A673 (cell line): ENCODE results near the gene MAGEE2. TPM values are rescaled to one million over a fixed set of nuclear protein-coding genes. Genes with fewer than 3 reads are reported as not detected.
"Not testable (repeated sequence)": the region's sequence is repeated elsewhere in the genome, so short reads cannot be mapped to it uniquely, and the experiment has no call there.

Source experiments
- Bru-seq: library from RNA; stranded (reverse); fragments of 400-500 nt; gene quantifications from one replicate; lab custom pipeline; 2021; lab: Mats Ljungman, UMichigan
- BruChase-seq, 2 experiments: library from RNA; stranded (reverse); fragments of 400-500 nt; gene quantifications; one replicate each; lab custom pipeline; 2021; lab: Mats Ljungman, UMichigan
- BruUV-seq: library from RNA; stranded (reverse); fragments of 400-500 nt; replicated peaks from 2 replicates; lab custom pipeline; 2021; lab: Mats Ljungman, UMichigan
- CTCF ChIA-PET: fragments of 300-600 bp; sonication (Branson Sonifier 250); formaldehyde crosslinking; loops from one replicate; lab custom pipeline; 2022; ENCODE audit warnings: antibody characterized with exemption; lab: Charles Lee
- POLR2A ChIA-PET: fragments of 300-600 bp; sonication (Branson Sonifier 250); formaldehyde crosslinking; loops from one replicate; lab custom pipeline; 2022; ENCODE audit warnings: antibody characterized with exemption; ENCODE audit not compliant: low non-redundant PET; lab: Charles Lee
- DNase-seq: peaks from one replicate; pipeline ENCODE4 v3.0.0-alpha.2; 2015; ENCODE audit warnings: low spot score
- H3K27ac ChIP-seq: fragments of 200-600 bp; sonication (generic); 2 replicates; pipeline ENCODE4 v1.5.1; 2016; ENCODE audit warnings: mixed run types, low read depth, mild to moderate bottlenecking, mixed read lengths, antibody characterized with exemption, low read length; ENCODE audit not compliant: poor library complexity, severe bottlenecking
- H3K27me3 ChIP-seq: fragments of 200-600 bp; sonication (generic); replicated peaks from 2 replicates; pipeline ENCODE4 v1.6.1; 2017; ENCODE audit warnings: mixed run types, low read depth, mild to moderate bottlenecking, mixed read lengths, antibody characterized with exemption, low read length; ENCODE audit not compliant: insufficient read depth, poor library complexity
- H3K36me3 ChIP-seq: fragments of 200-600 bp; sonication (generic); 2 replicates; pipeline ENCODE4 v1.6.1; 2016; ENCODE audit warnings: mixed run types, mild to moderate bottlenecking, mixed read lengths, antibody characterized with exemption, low read length; ENCODE audit not compliant: insufficient read depth, poor library complexity, severe bottlenecking
- H3K4me1 ChIP-seq: fragments of 200-600 bp; sonication (generic); 2 replicates; pipeline ENCODE4 v1.6.1; 2017; ENCODE audit warnings: mixed run types, mild to moderate bottlenecking, mixed read lengths, antibody characterized with exemption, low read length; ENCODE audit not compliant: insufficient read depth, poor library complexity, severe bottlenecking
- H3K4me3 ChIP-seq: fragments of 200-600 bp; sonication (generic); 2 replicates; pipeline ENCODE4 v1.5.1; 2016; ENCODE audit warnings: low read depth, mixed run types, mild to moderate bottlenecking, mixed read lengths, low read length; ENCODE audit not compliant: poor library complexity, severe bottlenecking
- H3K9me3 ChIP-seq: fragments of 200-600 bp; sonication (generic); 2 replicates; pipeline ENCODE4 v1.6.1; 2016; ENCODE audit warnings: mixed run types, low read depth, mild to moderate bottlenecking, mixed read lengths, antibody characterized with exemption, low read length; ENCODE audit not compliant: poor library complexity, severe bottlenecking
- EZH2 ChIP-seq: fragments of 200-600 bp; sonication (generic); IDR thresholded peaks from 2 replicates; pipeline ENCODE4 v1.6.1; 2017; ENCODE audit warnings: borderline replicate concordance, low read depth, mild to moderate bottlenecking, mixed read lengths, antibody characterized with exemption, low read length; ENCODE audit not compliant: poor library complexity, severe bottlenecking
- intact Hi-C: fragments of 100-400 bp; cut with micrococcal nuclease; formaldehyde crosslinking; loops from one replicate; pipeline ENCODE4 v1.10.0; 2022; ENCODE audit not compliant: unreplicated experiment
- long read RNA-seq: library from polyadenylated mRNA; stranded (forward); transcript quantifications from one replicate; pipeline ENCODE4 v2.0.0, GENCODE V29; 2022
- total RNA-seq: library from RNA; stranded (reverse); gene quantifications from 2 replicates; pipeline ENCODE4 v1.2.3, GENCODE V29; 2021
- TF ChIP-seq, protein P1 (sequence below): fragments of 300-800, 200-600 bp; sonication (generic); conservative IDR thresholded peaks from 2 replicates; pipeline ENCODE4 v1.5.1; 2017; ENCODE audit warnings: low read depth, mild to moderate bottlenecking, antibody characterized with exemption, low read length, moderate library complexity, mixed read lengths

MAGEE2 gene, protein sequence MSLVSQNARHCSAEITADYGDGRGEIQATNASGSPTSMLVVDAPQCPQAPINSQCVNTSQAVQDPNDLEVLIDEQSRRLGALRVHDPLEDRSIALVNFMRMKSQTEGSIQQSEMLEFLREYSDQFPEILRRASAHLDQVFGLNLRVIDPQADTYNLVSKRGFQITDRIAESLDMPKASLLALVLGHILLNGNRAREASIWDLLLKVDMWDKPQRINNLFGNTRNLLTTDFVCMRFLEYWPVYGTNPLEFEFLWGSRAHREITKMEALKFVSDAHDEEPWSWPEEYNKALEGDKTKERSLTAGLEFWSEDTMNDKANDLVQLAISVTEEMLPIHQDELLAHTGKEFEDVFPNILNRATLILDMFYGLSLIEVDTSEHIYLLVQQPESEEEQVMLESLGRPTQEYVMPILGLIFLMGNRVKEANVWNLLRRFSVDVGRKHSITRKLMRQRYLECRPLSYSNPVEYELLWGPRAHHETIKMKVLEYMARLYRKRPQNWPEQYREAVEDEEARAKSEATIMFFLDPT
- not detected in 2 replicates for total RNA-seq
- not detected for Bru-seq, nascent RNA
- BruChase-seq, experiment 1, labeled RNA remaining after a 2-hour chase: not detected
- BruChase-seq, experiment 2, labeled RNA remaining after a 6-hour chase: not detected
- long read RNA-seq: 0 reads

DNA sequence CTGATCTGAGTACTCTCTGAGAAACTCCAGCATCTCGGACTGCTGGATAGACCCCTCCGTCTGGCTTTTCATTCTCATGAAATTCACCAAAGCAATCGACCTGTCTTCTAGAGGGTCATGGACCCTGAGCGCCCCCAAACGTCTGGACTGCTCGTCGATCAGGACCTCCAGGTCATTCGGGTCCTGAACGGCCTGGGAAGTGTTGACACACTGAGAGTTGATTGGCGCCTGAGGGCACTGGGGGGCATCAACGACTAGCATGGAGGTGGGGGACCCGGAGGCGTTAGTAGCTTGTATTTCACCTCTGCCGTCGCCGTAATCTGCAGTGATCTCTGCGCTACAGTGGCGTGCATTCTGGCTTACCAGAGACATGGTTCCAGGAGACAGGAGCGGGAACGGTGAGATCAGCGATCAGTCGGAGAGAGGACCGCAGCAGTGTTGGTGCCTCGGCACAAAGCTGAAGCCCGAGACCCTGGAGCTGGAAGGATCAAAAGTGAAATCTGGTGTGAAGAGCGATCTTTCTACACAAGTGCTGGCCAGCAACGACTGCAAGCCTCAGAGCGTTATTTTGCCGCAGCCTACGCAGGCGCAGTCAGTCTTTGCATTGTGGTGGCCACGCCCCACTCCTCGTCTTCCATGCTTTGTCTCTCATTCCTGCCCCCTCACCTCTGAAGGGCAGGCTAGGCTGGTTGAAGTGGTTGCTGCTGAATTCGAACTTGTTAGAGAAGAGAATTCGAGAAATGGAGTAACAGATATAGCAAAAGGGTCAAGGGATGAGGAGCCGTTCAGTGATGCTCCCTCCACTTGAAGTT, at the start of gene MAGEE2:
MAGEE2 (minus strand) TSS at position 575 of the 812 bp plus-strand sequence; CDS start at position 372, 203 bp downstream.
- TF ChIP-seq, protein P1, sequence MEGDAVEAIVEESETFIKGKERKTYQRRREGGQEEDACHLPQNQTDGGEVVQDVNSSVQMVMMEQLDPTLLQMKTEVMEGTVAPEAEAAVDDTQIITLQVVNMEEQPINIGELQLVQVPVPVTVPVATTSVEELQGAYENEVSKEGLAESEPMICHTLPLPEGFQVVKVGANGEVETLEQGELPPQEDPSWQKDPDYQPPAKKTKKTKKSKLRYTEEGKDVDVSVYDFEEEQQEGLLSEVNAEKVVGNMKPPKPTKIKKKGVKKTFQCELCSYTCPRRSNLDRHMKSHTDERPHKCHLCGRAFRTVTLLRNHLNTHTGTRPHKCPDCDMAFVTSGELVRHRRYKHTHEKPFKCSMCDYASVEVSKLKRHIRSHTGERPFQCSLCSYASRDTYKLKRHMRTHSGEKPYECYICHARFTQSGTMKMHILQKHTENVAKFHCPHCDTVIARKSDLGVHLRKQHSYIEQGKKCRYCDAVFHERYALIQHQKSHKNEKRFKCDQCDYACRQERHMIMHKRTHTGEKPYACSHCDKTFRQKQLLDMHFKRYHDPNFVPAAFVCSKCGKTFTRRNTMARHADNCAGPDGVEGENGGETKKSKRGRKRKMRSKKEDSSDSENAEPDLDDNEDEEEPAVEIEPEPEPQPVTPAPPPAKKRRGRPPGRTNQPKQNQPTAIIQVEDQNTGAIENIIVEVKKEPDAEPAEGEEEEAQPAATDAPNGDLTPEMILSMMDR: no peak
- no peak for TF ChIP-seq EZH2

DNA sequence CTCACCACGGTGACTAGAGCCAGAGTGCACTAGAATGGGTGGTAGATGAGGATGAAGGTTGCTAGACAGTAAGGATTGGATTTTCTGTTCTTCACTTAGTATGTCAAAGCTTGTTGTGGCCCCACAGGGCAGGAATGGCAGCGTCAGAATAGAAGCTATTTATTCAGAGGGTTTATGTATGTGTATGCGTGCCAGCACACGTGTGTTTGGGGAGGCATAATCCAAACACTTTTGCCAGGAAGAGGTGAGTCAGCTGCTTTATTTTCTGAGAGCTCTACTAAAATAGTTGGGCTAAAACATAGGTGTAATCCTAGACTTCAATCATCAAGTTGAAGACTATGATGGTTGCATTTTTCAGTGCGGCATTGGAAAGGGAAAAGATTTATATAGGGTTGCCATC, 1.2 kb upstream of the MAGEE2 start:
- no peak overlapping the region for H3K4me3 ChIP-seq
- intact Hi-C loops: no loop called here
- TF ChIP-seq, protein P1: no peak
- no peak for TF ChIP-seq EZH2
- CTCF ChIA-PET: no interaction called here
- no peak for DNase-seq
- POLR2A ChIA-PET: no interaction called here
- H3K9me3 ChIP-seq: no peaks in the 10 kb centered on the region
- no peak overlapping the region for H3K27ac ChIP-seq
- H3K27me3 ChIP-seq: no peaks in the 10 kb centered on the region
- H3K4me1 ChIP-seq: no peaks in the 10 kb centered on the region
- BruUV-seq: no TSS peak
- H3K36me3 ChIP-seq: no peaks in the 10 kb centered on the region

More for the DNA sequence above, at the start of gene MAGEE2:
- BruUV-seq: no TSS peak
- Histone ChIP-seq H3K4me3 (no peak within 1 kb of the TSS), H3K27me3 (no peaks in the 10 kb centered on the region), H3K27ac (no peak within 1 kb of the TSS), H3K36me3 (no peaks in the 10 kb centered on the region), H3K9me3 (no peaks in the 10 kb centered on the region), H3K4me1 (no peaks in the 10 kb centered on the region)
- DNase-seq: no peak
- intact Hi-C loops: no loop called here
- CTCF ChIA-PET: no interaction called here
- POLR2A ChIA-PET: no interaction called here

DNA sequence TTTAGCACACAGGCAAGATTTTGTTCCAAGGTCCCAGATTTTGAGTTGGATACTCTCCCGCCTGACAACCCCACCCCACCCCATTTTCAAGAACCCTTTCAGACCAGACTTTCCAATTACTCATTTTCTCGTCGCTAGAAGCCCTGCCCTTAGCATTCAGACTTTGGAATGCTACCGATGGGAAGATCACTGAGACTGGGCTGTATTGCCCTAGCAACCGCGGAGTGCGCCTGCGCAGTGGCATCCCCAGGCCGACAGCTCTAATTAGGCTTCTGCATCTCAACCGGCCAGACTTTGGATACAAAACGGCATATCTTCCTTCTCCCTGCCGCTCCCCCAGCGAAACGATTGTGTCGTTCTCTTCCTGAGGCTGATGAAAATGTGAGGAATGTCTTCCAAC, 3.4 kb downstream of the MAGEE2 start:
- Histone ChIP-seq H3K4me3 (no peak overlapping the region), H3K9me3 (no peaks in the 10 kb centered on the region)

DNA sequence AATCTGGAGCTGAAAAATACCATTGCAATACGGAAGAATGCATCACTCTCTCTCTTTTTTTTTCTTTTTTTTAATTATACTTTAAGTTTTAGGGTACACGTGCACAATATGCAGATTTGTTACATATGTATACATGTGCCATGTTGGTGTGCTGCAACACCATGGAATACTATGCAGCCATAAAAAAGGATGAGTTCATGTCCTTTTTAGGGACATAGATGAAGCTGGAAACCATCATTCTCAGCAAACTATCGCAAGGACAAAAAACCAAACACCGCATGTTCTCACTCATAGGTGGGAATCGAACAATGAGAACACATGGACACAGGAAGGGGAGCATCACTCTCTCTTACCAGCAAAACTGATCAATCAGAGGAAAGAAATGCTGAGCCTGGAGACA, 17.0 kb downstream of the MAGEE2 start:
- H3K27me3 ChIP-seq, intact Hi-C loops, H3K4me1 ChIP-seq, H3K27ac ChIP-seq, H3K9me3 ChIP-seq, H3K4me3 ChIP-seq, H3K36me3 ChIP-seq, POLR2A ChIA-PET, DNase-seq, CTCF ChIA-PET, BruUV-seq: not testable (repeated sequence)

More for the DNA sequence above, 3.4 kb downstream of the MAGEE2 start:
- H3K27ac ChIP-seq: no peak overlapping the region
- POLR2A ChIA-PET: no interaction called here
- BruUV-seq: no TSS peak
- CTCF ChIA-PET: no interaction called here
- H3K27me3 ChIP-seq: no peaks in the 10 kb centered on the region
- no peaks in the 10 kb centered on the region for H3K4me1 ChIP-seq
- DNase-seq: no peak
- TF ChIP-seq, protein P1: no peak
- TF ChIP-seq EZH2: no peak
- no peaks in the 10 kb centered on the region for H3K36me3 ChIP-seq
- intact Hi-C loops: no loop called here
